Adrenal gland (tissue), 5 donors: ENCODE measurements around the gene MAP2K5.

Experiments used
- POLR2A ChIP-seq, 2 donors: fragments of 450-650 bp; IDR thresholded peaks; one replicate each; pipeline ENCODE4 v1.6.1; 2017; ENCODE audit warnings: antibody characterized with exemption in 2 of 2, mild to moderate bottlenecking in 2 of 2, moderate library complexity in 1 of 2
- TF ChIP-seq, protein P1 (sequence below), 6 experiments: fragments of 450-650 bp in 4 of 6; fragments of 200-600 bp in 2 of 6; sonication (generic) in 1 of 6; IDR thresholded peaks; 1 replicate in 5 of 6; 2 replicates in 1 of 6; pipeline versions ENCODE4 v1.5.1 to v1.8.0; 2016 to 2021; ENCODE audit warnings: antibody characterized with exemption in 6 of 6, mild to moderate bottlenecking in 2 of 6, moderate library complexity in 1 of 6
- donor health status: DM: no; HTN: no; CAD: no.

GRCh38 chr15:67831363-67831762 is 288.9 kb downstream of the MAP2K5 start:
- TF ChIP-seq POLR2A (IDR thresholded peaks at IDR 0.05) = no peak
- TF ChIP-seq, protein P1, sequence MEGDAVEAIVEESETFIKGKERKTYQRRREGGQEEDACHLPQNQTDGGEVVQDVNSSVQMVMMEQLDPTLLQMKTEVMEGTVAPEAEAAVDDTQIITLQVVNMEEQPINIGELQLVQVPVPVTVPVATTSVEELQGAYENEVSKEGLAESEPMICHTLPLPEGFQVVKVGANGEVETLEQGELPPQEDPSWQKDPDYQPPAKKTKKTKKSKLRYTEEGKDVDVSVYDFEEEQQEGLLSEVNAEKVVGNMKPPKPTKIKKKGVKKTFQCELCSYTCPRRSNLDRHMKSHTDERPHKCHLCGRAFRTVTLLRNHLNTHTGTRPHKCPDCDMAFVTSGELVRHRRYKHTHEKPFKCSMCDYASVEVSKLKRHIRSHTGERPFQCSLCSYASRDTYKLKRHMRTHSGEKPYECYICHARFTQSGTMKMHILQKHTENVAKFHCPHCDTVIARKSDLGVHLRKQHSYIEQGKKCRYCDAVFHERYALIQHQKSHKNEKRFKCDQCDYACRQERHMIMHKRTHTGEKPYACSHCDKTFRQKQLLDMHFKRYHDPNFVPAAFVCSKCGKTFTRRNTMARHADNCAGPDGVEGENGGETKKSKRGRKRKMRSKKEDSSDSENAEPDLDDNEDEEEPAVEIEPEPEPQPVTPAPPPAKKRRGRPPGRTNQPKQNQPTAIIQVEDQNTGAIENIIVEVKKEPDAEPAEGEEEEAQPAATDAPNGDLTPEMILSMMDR (IDR thresholded peaks at IDR 0.05) = no peak
